HEK293 (cell line): ENCODE data around the gene RLF.
A peak's percentile ranks its signal among the peaks of the same experiment; 100 is the strongest.

Experiments
- CTCF ChIA-PET: fragments of 350-600 bp; formaldehyde crosslinking; extraction: SDS; loops from one replicate; lab custom pipeline; 2021; ENCODE audit warnings: antibody characterized with exemption; lab: Yijun Ruan, JAX
- POLR2A ChIA-PET: fragments of 300-600 bp; formaldehyde crosslinking; extraction: SDS; loops from one replicate; lab custom pipeline; 2020; ENCODE audit warnings: antibody characterized with exemption, inconsistent platforms; lab: Yijun Ruan, JAX
- H3K27ac ChIP-seq: fragments of 200-500 bp; sonication (Bioruptor generic); 2 replicates; pipeline ENCODE4 v1.5.1; 2014; ENCODE audit warnings: low read depth, low read length, control low read depth, inconsistent platforms; ENCODE audit errors: extremely low read depth
- H3K36me3 ChIP-seq, 2 experiments: fragments of 200-500 bp in 1 of 2; sonication (Bioruptor generic) in 1 of 2; 1 replicate in 1 of 2; 2 replicates in 1 of 2; pipeline ENCODE4 v1.5.1; 2014 to 2017; ENCODE audit warnings: inconsistent platforms in 2 of 2, low read length in 2 of 2; ENCODE audit not compliant: control insufficient read depth in 2 of 2, insufficient read depth in 1 of 2
- H3K4me1 ChIP-seq: fragments of 200-500 bp; sonication (Bioruptor generic); 2 replicates; pipeline ENCODE4 v1.5.1; 2014; ENCODE audit warnings: mild to moderate bottlenecking, low read length, inconsistent platforms; ENCODE audit not compliant: control insufficient read depth, insufficient read depth
- H3K4me3 ChIP-seq: 2 replicates; pipeline ENCODE4 v1.5.1; 2011; ENCODE audit warnings: low read depth, mild to moderate bottlenecking, control low read depth, low read length, moderate library complexity
- H3K9me3 ChIP-seq: fragments of 200-500 bp; sonication (Bioruptor generic); 2 replicates; pipeline ENCODE4 v1.5.1; 2014; ENCODE audit warnings: low read depth, low read length, inconsistent platforms; ENCODE audit not compliant: control insufficient read depth, insufficient read depth
- ATF2 ChIP-seq: fragments of 450-650 bp; formaldehyde crosslinking; IDR thresholded peaks from 2 replicates; pipeline ENCODE4 v1.5.1; 2016; ENCODE audit warnings: missing biosample characterization, missing genetic modification characterization, low read depth
- GFI1B ChIP-seq: fragments of 450-650 bp; formaldehyde crosslinking; IDR thresholded peaks from 2 replicates; pipeline ENCODE4 v1.5.1; 2016; ENCODE audit warnings: missing biosample characterization, missing genetic modification characterization
- HIC1 ChIP-seq: fragments of 450-650 bp; formaldehyde crosslinking; IDR thresholded peaks from 2 replicates; pipeline ENCODE4 v1.5.1; 2016; ENCODE audit warnings: missing biosample characterization, missing genetic modification characterization
- PRDM6 ChIP-seq: fragments of 450-650 bp; formaldehyde crosslinking; IDR thresholded peaks from 2 replicates; pipeline ENCODE4 v1.5.1; 2017; ENCODE audit warnings: missing biosample characterization, missing genetic modification characterization
- ZBTB48 ChIP-seq: fragments of 450-650 bp; formaldehyde crosslinking; IDR thresholded peaks from 2 replicates; pipeline ENCODE4 v1.5.1; 2016; ENCODE audit warnings: missing biosample characterization, missing genetic modification characterization
- ZBTB49 ChIP-seq: fragments of 450-650 bp; formaldehyde crosslinking; IDR thresholded peaks from 2 replicates; pipeline ENCODE4 v1.5.1; 2016; ENCODE audit warnings: missing biosample characterization, missing genetic modification characterization, low read depth
- ZNF423 ChIP-seq: fragments of 450-650 bp; formaldehyde crosslinking; IDR thresholded peaks from 2 replicates; pipeline ENCODE4 v1.5.1; 2016; ENCODE audit warnings: missing biosample characterization, missing genetic modification characterization
- ZNF626 ChIP-seq: fragments of 450-650 bp; sonication (Bioruptor Pico); formaldehyde crosslinking; IDR thresholded peaks from 2 replicates; pipeline ENCODE4 v1.5.1; 2018; ENCODE audit warnings: missing biosample characterization, missing genetic modification characterization, inconsistent platforms
- ZNF645 ChIP-seq: fragments of 450-650 bp; formaldehyde crosslinking; IDR thresholded peaks from 2 replicates; pipeline ENCODE4; 2016; ENCODE audit warnings: missing biosample characterization, missing genetic modification characterization
- ZNF654 ChIP-seq: fragments of 450-650 bp; formaldehyde crosslinking; IDR thresholded peaks from 2 replicates; pipeline ENCODE4 v1.5.1; 2016; ENCODE audit warnings: low read depth, missing biosample characterization, missing genetic modification characterization
- ZNF704 ChIP-seq: fragments of 450-650 bp; formaldehyde crosslinking; IDR thresholded peaks from 2 replicates; pipeline ENCODE4 v1.5.1; 2016; ENCODE audit warnings: missing biosample characterization, missing genetic modification characterization
- ZNF707 ChIP-seq: fragments of 450-650 bp; formaldehyde crosslinking; IDR thresholded peaks from 2 replicates; pipeline ENCODE4 v1.5.1; 2016; ENCODE audit warnings: missing biosample characterization, missing genetic modification characterization
- ZNF791 ChIP-seq: fragments of 450-650 bp; formaldehyde crosslinking; IDR thresholded peaks from 2 replicates; pipeline ENCODE4 v1.5.1; 2016; ENCODE audit warnings: missing biosample characterization, missing genetic modification characterization
- ZSCAN4 ChIP-seq: fragments of 450-650 bp; formaldehyde crosslinking; IDR thresholded peaks from 2 replicates; pipeline ENCODE4 v1.5.1; 2017; ENCODE audit warnings: missing biosample characterization, missing genetic modification characterization

RLF gene

GRCh38 chr1:40240390-40240789 lies 79.2 kb downstream of the RLF start (continued):
- TF ChIP-seq ZNF423 (tag by site-specific recombination) (no peak), ZBTB48 (tag by site-specific recombination) (no peak), ZNF654 (tag by site-specific recombination) (no peak), ZNF707 (tag by site-specific recombination) (no peak), ZNF645 (tag by site-specific recombination) (no peak), ZSCAN4 (no peak)

GRCh38 chr1:40241362-40241761 lies 80.2 kb downstream of the RLF start:
- CTCF ChIA-PET: interaction anchor here (1.0 to 1.1 kb wide), 2 partner anchors 88 to 98 kb away, joined by 4 to 5 read pairs; no protein-coding TSS in a partner anchor
- Histone ChIP-seq H3K9me3 (no peaks in the 10 kb centered on the region), H3K4me3 (no peak overlapping the region), H3K36me3 (peaks cover 3 to 32% of the 10 kb centered on the region in 2 experiments; a peak in 2 of 3 replicates), H3K4me1 (no peaks in the 10 kb centered on the region), H3K27ac (no peak overlapping the region)
- POLR2A ChIA-PET: interaction anchor here (0.6 kb wide), 1 partner anchor 17 kb away, joined by 3 read pairs; no protein-coding TSS in a partner anchor
- no peak for TF ChIP-seq PRDM6 (tag by site-specific recombination)
- no peak for TF ChIP-seq ZNF626 (tag by site-specific recombination)
- no peak for TF ChIP-seq GFI1B (tag by site-specific recombination)
- TF ChIP-seq ZNF791 (tag by site-specific recombination): no peak
- TF ChIP-seq HIC1 (tag by site-specific recombination): no peak
- 0 out of 2 replicates have a peak, but pooled peaks have one; percentile 49 for TF ChIP-seq ATF2 (tag by site-specific recombination)
- no peak for TF ChIP-seq ZBTB49 (tag by site-specific recombination)
- no peak for TF ChIP-seq ZNF704
